WTC11 (cell line): ENCODE results near the gene PDZD2. TPM values are rescaled to one million over a fixed set of nuclear protein-coding genes. Genes with fewer than 3 reads are reported as not detected.
"Not testable (repeated sequence)": the region's sequence is repeated elsewhere in the genome, so short reads cannot be mapped to it uniquely, and the experiment has no call there.

ENCODE experiments used
- ATAC-seq: fragments of 200-7000 bp; cut with Tn5 transposase; 2 replicates; pipeline ENCODE4 v1.10.0; 2021; ENCODE audit warnings: mild to moderate bottlenecking, moderate library complexity
- CTCF ChIA-PET: fragments of 300-600 bp; sonication (Branson Sonifier 250); formaldehyde crosslinking; loops from one replicate; lab custom pipeline; 2021; ENCODE audit warnings: antibody characterized with exemption; lab: Charles Lee
- POLR2A ChIA-PET: fragments of 350-600 bp; sonication (Branson Sonifier 250); formaldehyde crosslinking; loops from one replicate; lab custom pipeline; 2021; ENCODE audit warnings: antibody characterized with exemption; lab: Charles Lee
- DNase-seq: peaks from one replicate; pipeline ENCODE4 v3.0.0; 2021; ENCODE audit warnings: low spot score
- H3K27ac Mint-ChIP-seq: 2 replicates; pipeline ENCODE4 v1.8.0; 2021; ENCODE audit warnings: mixed read lengths
- H3K27me3 Mint-ChIP-seq: 2 replicates; pipeline ENCODE4 v1.8.0; 2021; ENCODE audit warnings: low read depth, mild to moderate bottlenecking, moderate library complexity, mixed read lengths
- H3K36me3 Mint-ChIP-seq: 2 replicates; pipeline ENCODE4 v1.8.0; 2021; ENCODE audit warnings: mixed read lengths
- H3K4me1 Mint-ChIP-seq: 2 replicates; pipeline ENCODE4 v1.8.0; 2022; ENCODE audit warnings: mixed read lengths
- H3K4me3 Mint-ChIP-seq: 2 replicates; pipeline ENCODE4 v1.8.0; 2021; ENCODE audit warnings: mild to moderate bottlenecking, moderate library complexity, mixed read lengths
- H3K9me3 Mint-ChIP-seq: 2 replicates; pipeline ENCODE4 v1.8.0; 2021; ENCODE audit warnings: mixed read lengths
- ATF6 ChIP-seq: sonication (generic); formaldehyde crosslinking; IDR thresholded peaks from 2 replicates; pipeline ENCODE4 v1.8.1; 2023; ENCODE audit warnings: mild to moderate bottlenecking, missing genetic modification reagents
- CDX4 ChIP-seq: fragments of 250-450 bp; sonication (Bioruptor Pico); IDR thresholded peaks from 2 replicates; pipeline ENCODE4 v1.9.0; 2021; ENCODE audit warnings: moderate library complexity, mild to moderate bottlenecking, inconsistent platforms, borderline replicate concordance
- E2F1 ChIP-seq: sonication (generic); formaldehyde crosslinking; IDR thresholded peaks from 2 replicates; pipeline ENCODE4 v1.8.0; 2022; ENCODE audit warnings: mild to moderate bottlenecking, missing genetic modification reagents
- ELF4 ChIP-seq: sonication (generic); formaldehyde crosslinking; IDR thresholded peaks from 2 replicates; pipeline ENCODE4 v1.8.1; 2022; ENCODE audit warnings: low read depth, mild to moderate bottlenecking, moderate library complexity, missing genetic modification reagents
- GTF2I ChIP-seq: fragments of 250-450 bp; sonication (Bioruptor Pico); conservative IDR thresholded peaks from 2 replicates; pipeline ENCODE4 v1.4.0; 2021; ENCODE audit warnings: mild to moderate bottlenecking
- HMGA2 ChIP-seq: fragments of 250-450 bp; sonication (Bioruptor Pico); IDR thresholded peaks from 2 replicates; pipeline ENCODE4 v1.4.0; 2021; ENCODE audit warnings: mild to moderate bottlenecking, moderate library complexity
- IRF1 ChIP-seq: sonication (generic); formaldehyde crosslinking; IDR thresholded peaks from 2 replicates; pipeline ENCODE4 v1.8.0; 2023; ENCODE audit warnings: missing genetic modification reagents
- IRF2 ChIP-seq: sonication (generic); formaldehyde crosslinking; IDR thresholded peaks from 2 replicates; pipeline ENCODE4 v1.8.0; 2022; ENCODE audit warnings: low read depth, missing genetic modification reagents, borderline replicate concordance
- MYBL2 ChIP-seq: sonication (generic); formaldehyde crosslinking; IDR thresholded peaks from 2 replicates; pipeline ENCODE4 v1.8.1; 2023; ENCODE audit warnings: mild to moderate bottlenecking, moderate library complexity, missing genetic modification reagents
- NFE2L1 ChIP-seq: sonication (generic); formaldehyde crosslinking; IDR thresholded peaks from 2 replicates; pipeline ENCODE4 v1.8.1; 2023; ENCODE audit warnings: missing genetic modification reagents
- NR2C2 ChIP-seq: sonication (generic); formaldehyde crosslinking; IDR thresholded peaks from 2 replicates; pipeline ENCODE4 v1.8.0; 2022; ENCODE audit warnings: mild to moderate bottlenecking, missing genetic modification reagents
- STAT6 ChIP-seq: sonication (generic); formaldehyde crosslinking; conservative IDR thresholded peaks from 2 replicates; pipeline ENCODE4 v1.8.1; 2023; ENCODE audit warnings: mild to moderate bottlenecking, low read depth, missing genetic modification reagents, moderate library complexity
- TEAD1 ChIP-seq: sonication (generic); formaldehyde crosslinking; IDR thresholded peaks from 2 replicates; pipeline ENCODE4 v1.8.0; 2022; ENCODE audit warnings: mild to moderate bottlenecking, missing genetic modification reagents
- ZNF219 ChIP-seq: sonication (generic); formaldehyde crosslinking; IDR thresholded peaks from 2 replicates; pipeline ENCODE4 v1.8.0; 2023; ENCODE audit warnings: missing genetic modification reagents, mild to moderate bottlenecking, borderline replicate concordance
- ZNF232 ChIP-seq: sonication (generic); formaldehyde crosslinking; IDR thresholded peaks from 2 replicates; pipeline ENCODE4 v1.8.0; 2022; ENCODE audit warnings: mild to moderate bottlenecking, missing genetic modification reagents
- ZNF671 ChIP-seq: fragments of 250-450 bp; sonication (Bioruptor Pico); IDR thresholded peaks from 2 replicates; pipeline ENCODE4 v1.8.0; 2021; ENCODE audit warnings: mild to moderate bottlenecking
- total RNA-seq: library from RNA; stranded (reverse); gene quantifications from 3 replicates; pipeline ENCODE4 v1.2.3, GENCODE V29; 2021

The PDZD2 gene
- total RNA-seq, 1 experiment from 2014 or later = 11.4 TPM

- TF ChIP-seq STAT6 (CRISPR knock-in tag) (no peak), IRF2 (CRISPR knock-in tag) (no peak), ATF6 (CRISPR knock-in tag) (no peak), ZNF232 (no peak)
- TF ChIP-seq, all 79 proteins: peak for 0
These were observed 399.6 kb downstream of the PDZD2 start (continued) for GRCh38 chr5:32038523-32038922.

GRCh38 chr5:32039133-32039532, 400.2 kb downstream of the PDZD2 start:
- H3K36me3 Mint-ChIP-seq = peaks cover 40% of the 10 kb centered on the region
- H3K27ac Mint-ChIP-seq, POLR2A ChIA-PET, CTCF ChIA-PET, DNase-seq, H3K4me1 Mint-ChIP-seq, H3K4me3 Mint-ChIP-seq, H3K27me3 Mint-ChIP-seq, ATAC-seq: not testable (repeated sequence)
- peaks cover 15% of the 10 kb centered on the region for H3K9me3 Mint-ChIP-seq

- Mint-ChIP-seq H3K9me3 (peaks cover 15% of the 10 kb centered on the region), H3K36me3 (peaks cover 40% of the 10 kb centered on the region)
- H3K4me1 Mint-ChIP-seq, H3K27ac Mint-ChIP-seq, DNase-seq, H3K4me3 Mint-ChIP-seq, ATAC-seq, H3K27me3 Mint-ChIP-seq, POLR2A ChIA-PET, CTCF ChIA-PET: not testable (repeated sequence)
These were observed 400.7 kb downstream of the PDZD2 start for GRCh38 chr5:32039601-32040000.

GRCh38 chr5:32040181-32040695, 401.3 kb downstream of the PDZD2 start:
- POLR2A ChIA-PET, H3K4me1 Mint-ChIP-seq, DNase-seq, H3K27me3 Mint-ChIP-seq, ATAC-seq, H3K27ac Mint-ChIP-seq, CTCF ChIA-PET, H3K4me3 Mint-ChIP-seq: not testable (repeated sequence)
- H3K36me3 Mint-ChIP-seq = peaks cover 40% of the 10 kb centered on the region
- H3K9me3 Mint-ChIP-seq = peaks cover 15% of the 10 kb centered on the region

GRCh38 chr5:32042551-32042961, 403.6 kb downstream of the PDZD2 start:
- peaks cover 33% of the 10 kb centered on the region for H3K36me3 Mint-ChIP-seq
- H3K9me3 Mint-ChIP-seq = peaks cover 15% of the 10 kb centered on the region
- peaks cover 10% of the 10 kb centered on the region for H3K4me1 Mint-ChIP-seq
- ATAC-seq (no peak), DNase-seq (no peak)
- ChIA-PET CTCF (no interaction called here), POLR2A (no interaction called here)
- H3K4me3 Mint-ChIP-seq = no peak overlapping the region
- no peak overlapping the region for H3K27ac Mint-ChIP-seq
- TF ChIP-seq HMGA2 = no peak
- no peak for TF ChIP-seq E2F1 (CRISPR knock-in tag)
- no peak for TF ChIP-seq ZNF219 (CRISPR knock-in tag)
- no peak for TF ChIP-seq MYBL2 (CRISPR knock-in tag)
- no peak for TF ChIP-seq ELF4 (CRISPR knock-in tag)
- TF ChIP-seq CDX4 = no peak
- TF ChIP-seq GTF2I (CRISPR knock-in tag) = no peak
- TF ChIP-seq NR2C2 (CRISPR knock-in tag) = no peak
- TF ChIP-seq ZNF671 (CRISPR knock-in tag) = no peak
- no peak for TF ChIP-seq NFE2L1 (CRISPR knock-in tag)
- no peak for TF ChIP-seq TEAD1 (CRISPR knock-in tag)
- no peak for TF ChIP-seq IRF1 (CRISPR knock-in tag)
- no peaks in the 10 kb centered on the region for H3K27me3 Mint-ChIP-seq
